Endothelial cell of umbilical vein (primary cell): ENCODE measurements around the gene HIP1. TPM values are rescaled to one million over a fixed set of nuclear protein-coding genes. Genes with fewer than 3 reads are reported as not detected.

Source experiments
- BruUV-seq: library from RNA; stranded (reverse); fragments of 400-500 nt; replicated peaks from 2 replicates; lab custom pipeline; 2021; lab: Mats Ljungman, UMichigan
- CTCF ChIA-PET: fragments of 300-600, 350-600 bp; sonication (Branson Sonifier 250); formaldehyde crosslinking; loops from one replicate; lab custom pipeline; 2021; ENCODE audit warnings: antibody characterized with exemption, inconsistent platforms; lab: Charles Lee
- POLR2A ChIA-PET: fragments of 300-600, 350-600 bp; sonication (Branson Sonifier 250); formaldehyde crosslinking; loops from one replicate; lab custom pipeline; 2021; ENCODE audit warnings: antibody characterized with exemption, inconsistent platforms; lab: Charles Lee
- DNase-seq: peaks from one replicate; pipeline ENCODE4 v3.0.0-alpha.2; 2011; ENCODE audit warnings: low read depth, low spot score
- FAIRE-seq: peaks from 2 replicates; lab custom pipeline; 2011; peaks lifted over from hg19 to GRCh38; lab: Jason Lieb, UNC
- H2AFZ ChIP-seq: 2 replicates; pipeline ENCODE4 v1.6.0; 2012; ENCODE audit warnings: low read depth, low read length, control low read depth, inconsistent platforms
- H3K27ac ChIP-seq: 2 replicates; pipeline ENCODE4 v1.5.1; 2011; ENCODE audit warnings: low read depth, mild to moderate bottlenecking, control low read depth, low read length, moderate library complexity; ENCODE audit not compliant: insufficient read depth
- H3K27me3 ChIP-seq, 2 experiments: 2 replicates each; pipeline versions ENCODE4 v1.6.0 to v1.6.1; 2011; ENCODE audit warnings: low read length in 2 of 2, mixed read lengths in 1 of 2; ENCODE audit not compliant: control insufficient read depth in 2 of 2, insufficient read depth in 2 of 2
- H3K36me3 ChIP-seq, 2 experiments: 2 replicates in 1 of 2; 3 replicates in 1 of 2; pipeline ENCODE4 v1.5.1; 2011; ENCODE audit warnings: low read length in 2 of 2, mild to moderate bottlenecking in 1 of 2, moderate library complexity in 1 of 2; ENCODE audit not compliant: control insufficient read depth in 2 of 2, insufficient read depth in 2 of 2; ENCODE audit errors: extremely low read depth in 1 of 2
- H3K4me1 ChIP-seq: 3 replicates; pipeline ENCODE4 v1.5.1; 2011; ENCODE audit warnings: mild to moderate bottlenecking, low read length; ENCODE audit not compliant: control insufficient read depth, insufficient read depth; ENCODE audit errors: extremely low read depth
- H3K4me2 ChIP-seq: 2 replicates; pipeline ENCODE4 v1.6.1; 2011; ENCODE audit warnings: low read length, control low read depth, mixed read lengths; ENCODE audit not compliant: insufficient read depth
- H3K4me3 ChIP-seq, 3 experiments: fragments of 200-600 bp in 1 of 3; sonication (generic), shearing (Covaris generic) in 1 of 3; replicated peaks in 1 of 3; 2 replicates each; pipeline ENCODE4 v1.5.1; 2011 to 2016; ENCODE audit warnings: control low read depth in 3 of 3, low read length in 3 of 3, mild to moderate bottlenecking in 2 of 3, inconsistent platforms in 1 of 3, low read depth in 1 of 3, moderate library complexity in 1 of 3; ENCODE audit not compliant: insufficient read depth in 1 of 3
- H3K79me2 ChIP-seq: 2 replicates; pipeline ENCODE4 v1.6.0; 2012; ENCODE audit warnings: low read length, inconsistent platforms; ENCODE audit not compliant: control insufficient read depth, insufficient read depth
- H3K9ac ChIP-seq: replicated peaks from 2 replicates; pipeline ENCODE3; 2011; ENCODE audit warnings: low read length, control low read depth; ENCODE audit not compliant: insufficient read depth; ENCODE audit errors: extremely low read depth
- H3K9me1 ChIP-seq: replicated peaks from 3 replicates; pipeline ENCODE4 v1.6.0; 2011; ENCODE audit warnings: mild to moderate bottlenecking, low read length; ENCODE audit not compliant: control insufficient read depth, insufficient read depth; ENCODE audit errors: extremely low read depth
- H3K9me3 ChIP-seq: replicated peaks from 2 replicates; pipeline ENCODE4 v1.5.1; 2012; ENCODE audit warnings: low read length, inconsistent platforms; ENCODE audit not compliant: control insufficient read depth, insufficient read depth
- H4K20me1 ChIP-seq: replicated peaks from 2 replicates; pipeline ENCODE3; 2011; ENCODE audit warnings: mild to moderate bottlenecking, low read length; ENCODE audit not compliant: control insufficient read depth, insufficient read depth; ENCODE audit errors: extremely low read depth
- CTCF ChIP-seq, 2 donors: IDR thresholded peaks; 1 replicate in 1 of 2; 2 replicates in 1 of 2; pipeline ENCODE4 v1.5.1; 2011; ENCODE audit warnings: low read length in 2 of 2, mild to moderate bottlenecking in 2 of 2, moderate library complexity in 2 of 2, control low read depth in 1 of 2, inconsistent platforms in 1 of 2, low read depth in 1 of 2; ENCODE audit not compliant: insufficient read depth in 1 of 2; ENCODE audit errors: extremely low read depth in 1 of 2
- EZH2 ChIP-seq: IDR thresholded peaks from 2 replicates; pipeline ENCODE4 v1.6.1; 2012; ENCODE audit warnings: borderline replicate concordance, low read depth, mild to moderate bottlenecking, moderate library complexity, low read length, inconsistent platforms; ENCODE audit not compliant: severe bottlenecking
- FOS ChIP-seq: IDR thresholded peaks from 2 replicates; pipeline ENCODE4 v1.6.1; 2011; ENCODE audit warnings: mild to moderate bottlenecking, low read length, moderate library complexity, borderline replicate concordance; ENCODE audit not compliant: insufficient read depth
- GATA2 ChIP-seq: IDR thresholded peaks from 2 replicates; pipeline ENCODE4 v1.7.0; 2011; ENCODE audit warnings: low read depth, mild to moderate bottlenecking, moderate library complexity, mixed read lengths, low read length; ENCODE audit not compliant: insufficient read length, insufficient read depth
- JUN ChIP-seq: IDR thresholded peaks from 2 replicates; pipeline ENCODE4 v1.6.1; 2011; ENCODE audit warnings: borderline replicate concordance, low read depth; ENCODE audit not compliant: insufficient read length, insufficient read depth
- MAX ChIP-seq: IDR thresholded peaks from 2 replicates; pipeline ENCODE4 v1.6.1; 2011; ENCODE audit not compliant: insufficient read depth, insufficient read length
- MYC ChIP-seq: IDR thresholded peaks from one replicate; pipeline ENCODE4 v1.6.1; 2011; ENCODE audit warnings: mild to moderate bottlenecking, low read depth, low read length
- POLR2A ChIP-seq: IDR thresholded peaks from 2 replicates; pipeline ENCODE4 v1.6.1; 2012; ENCODE audit warnings: low read depth, mild to moderate bottlenecking, control low read depth, low read length
- POLR2AphosphoS5 ChIP-seq: IDR thresholded peaks from 2 replicates; pipeline ENCODE4 v1.6.1; 2012; ENCODE audit warnings: low read depth, mild to moderate bottlenecking, control low read depth, low read length, moderate library complexity; ENCODE audit not compliant: insufficient read depth
- dilution Hi-C: fragments of 300-500 bp; cut with MboI; formaldehyde crosslinking; loops from one replicate; pipeline ENCODE4 v1.15.0; 2019; ENCODE audit warnings: low sequenced_read_pairs; ENCODE audit not compliant: extremely low pct_ligation_motif_present
- intact Hi-C: fragments of 100-400 bp; cut with micrococcal nuclease; formaldehyde crosslinking; loops from one replicate; pipeline ENCODE4 v1.10.0; 2022
- polyA plus RNA-seq, 4 experiments: library from polyadenylated mRNA; depleted of rRNA in 3 of 4; stranded (reverse) in 3 of 4; unstranded in 1 of 4; fragments of >200 nt; gene quantifications; 2 replicates each; pipeline versions ENCODE4 v1.2.1 to v1.2.3, GENCODE V29; 2011 to 2012; ENCODE audit warnings: missing spikeins in 1 of 4
- total RNA-seq: library from RNA; stranded (reverse); gene quantifications from 2 replicates; pipeline ENCODE4 v1.2.3, GENCODE V29; 2021

HIP1 gene
- total and polyA plus RNA-seq, 2 donors (not counting 3 experiments of a cell fraction or from before 2014, with no cell fraction given) = 23.7 to 47.6 TPM

- Histone ChIP-seq H3K27ac (no peak overlapping the region), H3K4me1 (no peaks in the 10 kb centered on the region), H2AFZ (no peak overlapping the region), H3K79me2 (no peaks in the 10 kb centered on the region), H3K9ac (no peak overlapping the region), H3K9me1 (no peaks in the 10 kb centered on the region), H4K20me1 (no peaks in the 10 kb centered on the region), H3K4me3 (no peak overlapping the region), H3K4me2 (no peak overlapping the region), H3K27me3 (no peaks in the 10 kb centered on the region), H3K9me3 (no peaks in the 10 kb centered on the region), H3K36me3 (peaks cover 3 to 27% of the 10 kb centered on the region in 2 experiments)
- FAIRE-seq (no peak), DNase-seq (no peak)
- TF ChIP-seq MAX (no peak), CTCF (IDR thresholded peaks at IDR 0.05; ENCODE audit: extremely low read depth in 1 of 2, insufficient read depth in 1 of 2, low read depth in 1 of 2, low read length in 2 of 2) (no peak), POLR2A (no peak), EZH2 (no peak), POLR2AphosphoS5 (no peak), JUN (no peak), MYC (no peak), GATA2 (no peak), FOS (no peak)
- ChIA-PET POLR2A (no interaction called here), CTCF (interaction anchor here (1.1 to 1.3 kb wide), 2 partner anchors 11 to 13 kb away, joined by 3 read pairs; no protein-coding TSS in a partner anchor)
- dilution Hi-C loops = no loop called here
- BruUV-seq = no TSS peak
- intact Hi-C loops = no loop called here
These were observed 160.7 kb downstream of the HIP1 start for GRCh38 chr7:75578081-75578480.
